Panc1 (cell line): ENCODE results near the gene CLCNKA. TPM values are rescaled to one million over a fixed set of nuclear protein-coding genes. Genes with fewer than 3 reads are reported as not detected.

Source experiments
- ATAC-seq: fragments of 200-7000 bp; cut with Tn5 transposase; 2 replicates; pipeline ENCODE4 v1.9.1; 2020; ENCODE audit warnings: mild to moderate bottlenecking, moderate library complexity
- BruUV-seq: library from RNA; stranded (reverse); fragments of 400-500 nt; replicated peaks from 2 replicates; lab custom pipeline; 2021; lab: Mats Ljungman, UMichigan
- CTCF ChIA-PET: fragments of 300-600 bp; sonication (Branson Sonifier 250); formaldehyde crosslinking; loops from one replicate; lab custom pipeline; 2022; ENCODE audit warnings: antibody characterized with exemption; lab: Charles Lee
- POLR2A ChIA-PET: fragments of 300-600 bp; sonication (Branson Sonifier 250); formaldehyde crosslinking; loops from one replicate; lab custom pipeline; 2022; ENCODE audit warnings: antibody characterized with exemption; lab: Charles Lee
- DNase-seq: peaks from one replicate; pipeline ENCODE4 v3.0.0-alpha.2; 2010; ENCODE audit warnings: low read depth, low spot score
- H3K27ac ChIP-seq: 2 replicates; pipeline ENCODE4 v1.5.1; 2011; ENCODE audit warnings: mild to moderate bottlenecking, low read length, inconsistent platforms
- H3K27me3 ChIP-seq: fragments of 200-500 bp; sonication (Bioruptor generic); 2 replicates; pipeline ENCODE4 v1.6.0; 2014; ENCODE audit warnings: low read length, inconsistent platforms; ENCODE audit not compliant: control insufficient read depth, insufficient read depth
- H3K36me3 ChIP-seq: fragments of 200-500 bp; sonication (Bioruptor generic); 2 replicates; pipeline ENCODE4 v1.5.1; 2014; ENCODE audit warnings: inconsistent platforms, mild to moderate bottlenecking, low read length, moderate library complexity; ENCODE audit not compliant: control insufficient read depth, insufficient read depth
- H3K4me1 ChIP-seq: 2 replicates; pipeline ENCODE4 v1.5.1; 2011; ENCODE audit warnings: inconsistent platforms, mild to moderate bottlenecking, low read length, moderate library complexity; ENCODE audit not compliant: control insufficient read depth, insufficient read depth
- H3K4me3 ChIP-seq, 2 experiments: 2 replicates each; pipeline ENCODE4 v1.5.1; 2011 to 2012; ENCODE audit warnings: low read depth in 2 of 2, low read length in 2 of 2, mild to moderate bottlenecking in 2 of 2, inconsistent platforms in 1 of 2, moderate library complexity in 1 of 2
- H3K9me3 ChIP-seq: fragments of 200-500 bp; sonication (Bioruptor generic); 2 replicates; pipeline ENCODE4 v1.5.1; 2014; ENCODE audit warnings: low read depth, mild to moderate bottlenecking, inconsistent platforms, low read length, moderate library complexity; ENCODE audit not compliant: control insufficient read depth, insufficient read depth
- POLR2AphosphoS5 ChIP-seq: IDR thresholded peaks from 2 replicates; pipeline ENCODE4 v1.6.1; 2012; ENCODE audit warnings: mild to moderate bottlenecking, low read depth, low read length, moderate library complexity
- SIN3A ChIP-seq: IDR thresholded peaks from 2 replicates; pipeline ENCODE4 v1.6.1; 2012; ENCODE audit warnings: low read depth, mild to moderate bottlenecking, low read length, moderate library complexity, borderline replicate concordance; ENCODE audit not compliant: insufficient read depth
- TCF7L2 ChIP-seq: IDR thresholded peaks from 2 replicates; pipeline ENCODE4 v1.6.1; 2011; ENCODE audit warnings: mild to moderate bottlenecking, low read depth, low read length, inconsistent platforms
- in situ Hi-C: cut with HindIII; loops from 2 replicates; pipeline ENCODE4 v1.10.0; 2016; ENCODE audit warnings: low sequenced_read_pairs, low pct_unique_long_range_greater_than_20kb
- intact Hi-C: fragments of 100-400 bp; cut with micrococcal nuclease; formaldehyde crosslinking; loops from one replicate; pipeline ENCODE4 v1.10.0; 2022; ENCODE audit not compliant: unreplicated experiment
- total RNA-seq: library from RNA; stranded (reverse); gene quantifications from one replicate; pipeline ENCODE4 v1.2.1, GENCODE V29; 2021; ENCODE audit not compliant: unreplicated experiment
- TF ChIP-seq, protein P1 (sequence below), 2 experiments: IDR thresholded peaks; 2 replicates each; pipeline ENCODE4 v1.6.1; 2011 to 2012; ENCODE audit warnings: low read depth in 2 of 2, control low read depth in 1 of 2, low read length in 1 of 2, mild to moderate bottlenecking in 1 of 2, moderate library complexity in 1 of 2; ENCODE audit not compliant: insufficient read depth in 1 of 2
- TF ChIP-seq, protein P2 (sequence below): fragments of 450-650 bp; IDR thresholded peaks from 2 replicates; pipeline ENCODE4 v1.5.1; 2017; ENCODE audit warnings: mild to moderate bottlenecking

CLCNKA gene
- total RNA-seq, 1 experiment from 2014 or later: 0.57 TPM

DNA sequence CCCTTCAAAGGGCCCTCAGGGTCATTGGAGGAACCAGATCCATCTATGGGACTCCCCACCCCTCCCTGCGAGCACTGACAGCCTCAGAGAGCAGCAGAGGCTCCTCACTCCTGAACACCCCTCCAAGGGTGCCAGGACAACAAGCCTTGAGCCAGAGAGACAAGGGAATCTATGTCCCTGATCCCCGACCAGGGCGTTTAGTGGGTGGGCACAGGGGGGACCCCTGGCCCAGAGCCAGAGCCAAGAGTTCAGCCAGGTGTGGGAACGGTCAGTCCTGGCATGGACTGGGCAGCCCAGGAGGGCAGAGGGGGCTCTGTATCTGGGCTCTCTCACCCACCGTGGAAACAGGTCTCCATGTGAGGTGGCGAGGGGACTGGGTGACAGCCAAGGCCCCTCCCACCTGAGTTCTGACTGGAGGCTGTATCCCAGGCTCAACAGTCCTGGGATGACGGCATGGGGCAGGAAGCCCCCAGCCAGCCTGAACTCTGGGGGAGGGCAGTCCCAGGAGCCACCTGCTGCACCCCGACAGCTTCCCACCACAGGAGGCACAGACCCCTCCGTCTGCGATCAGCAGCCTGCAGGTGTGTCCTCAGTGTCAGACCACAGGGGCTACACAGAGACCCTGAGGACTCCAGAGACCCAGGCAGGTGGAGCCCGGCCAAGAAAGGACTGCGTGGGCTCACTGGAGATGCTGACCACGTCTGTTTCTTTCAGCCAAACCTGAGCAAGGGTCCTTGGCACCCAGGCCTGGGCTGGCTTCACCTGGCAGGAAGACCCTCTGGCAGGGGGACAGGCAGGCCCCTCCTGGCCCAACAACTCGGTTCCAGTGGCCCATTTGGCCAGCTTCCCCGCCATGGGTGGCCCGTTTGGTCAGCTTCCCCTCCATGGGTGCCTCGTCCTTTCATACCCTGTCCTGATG is 29.0 kb upstream of the CLCNKA start:
- TF ChIP-seq TCF7L2 (no peak), POLR2AphosphoS5 (no peak), SIN3A (no peak)
- TF ChIP-seq, protein P1, sequence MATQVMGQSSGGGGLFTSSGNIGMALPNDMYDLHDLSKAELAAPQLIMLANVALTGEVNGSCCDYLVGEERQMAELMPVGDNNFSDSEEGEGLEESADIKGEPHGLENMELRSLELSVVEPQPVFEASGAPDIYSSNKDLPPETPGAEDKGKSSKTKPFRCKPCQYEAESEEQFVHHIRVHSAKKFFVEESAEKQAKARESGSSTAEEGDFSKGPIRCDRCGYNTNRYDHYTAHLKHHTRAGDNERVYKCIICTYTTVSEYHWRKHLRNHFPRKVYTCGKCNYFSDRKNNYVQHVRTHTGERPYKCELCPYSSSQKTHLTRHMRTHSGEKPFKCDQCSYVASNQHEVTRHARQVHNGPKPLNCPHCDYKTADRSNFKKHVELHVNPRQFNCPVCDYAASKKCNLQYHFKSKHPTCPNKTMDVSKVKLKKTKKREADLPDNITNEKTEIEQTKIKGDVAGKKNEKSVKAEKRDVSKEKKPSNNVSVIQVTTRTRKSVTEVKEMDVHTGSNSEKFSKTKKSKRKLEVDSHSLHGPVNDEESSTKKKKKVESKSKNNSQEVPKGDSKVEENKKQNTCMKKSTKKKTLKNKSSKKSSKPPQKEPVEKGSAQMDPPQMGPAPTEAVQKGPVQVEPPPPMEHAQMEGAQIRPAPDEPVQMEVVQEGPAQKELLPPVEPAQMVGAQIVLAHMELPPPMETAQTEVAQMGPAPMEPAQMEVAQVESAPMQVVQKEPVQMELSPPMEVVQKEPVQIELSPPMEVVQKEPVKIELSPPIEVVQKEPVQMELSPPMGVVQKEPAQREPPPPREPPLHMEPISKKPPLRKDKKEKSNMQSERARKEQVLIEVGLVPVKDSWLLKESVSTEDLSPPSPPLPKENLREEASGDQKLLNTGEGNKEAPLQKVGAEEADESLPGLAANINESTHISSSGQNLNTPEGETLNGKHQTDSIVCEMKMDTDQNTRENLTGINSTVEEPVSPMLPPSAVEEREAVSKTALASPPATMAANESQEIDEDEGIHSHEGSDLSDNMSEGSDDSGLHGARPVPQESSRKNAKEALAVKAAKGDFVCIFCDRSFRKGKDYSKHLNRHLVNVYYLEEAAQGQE (IDR thresholded peaks at IDR 0.05; ENCODE audit: insufficient read depth in 1 of 2, low read depth in 2 of 2, low read length in 1 of 2): no peak
- TF ChIP-seq, protein P2, sequence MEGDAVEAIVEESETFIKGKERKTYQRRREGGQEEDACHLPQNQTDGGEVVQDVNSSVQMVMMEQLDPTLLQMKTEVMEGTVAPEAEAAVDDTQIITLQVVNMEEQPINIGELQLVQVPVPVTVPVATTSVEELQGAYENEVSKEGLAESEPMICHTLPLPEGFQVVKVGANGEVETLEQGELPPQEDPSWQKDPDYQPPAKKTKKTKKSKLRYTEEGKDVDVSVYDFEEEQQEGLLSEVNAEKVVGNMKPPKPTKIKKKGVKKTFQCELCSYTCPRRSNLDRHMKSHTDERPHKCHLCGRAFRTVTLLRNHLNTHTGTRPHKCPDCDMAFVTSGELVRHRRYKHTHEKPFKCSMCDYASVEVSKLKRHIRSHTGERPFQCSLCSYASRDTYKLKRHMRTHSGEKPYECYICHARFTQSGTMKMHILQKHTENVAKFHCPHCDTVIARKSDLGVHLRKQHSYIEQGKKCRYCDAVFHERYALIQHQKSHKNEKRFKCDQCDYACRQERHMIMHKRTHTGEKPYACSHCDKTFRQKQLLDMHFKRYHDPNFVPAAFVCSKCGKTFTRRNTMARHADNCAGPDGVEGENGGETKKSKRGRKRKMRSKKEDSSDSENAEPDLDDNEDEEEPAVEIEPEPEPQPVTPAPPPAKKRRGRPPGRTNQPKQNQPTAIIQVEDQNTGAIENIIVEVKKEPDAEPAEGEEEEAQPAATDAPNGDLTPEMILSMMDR: no peak
- ChIA-PET CTCF (no interaction called here), POLR2A (no interaction called here)
- intact Hi-C loops: loop anchor here (10.0 kb wide), 1 partner anchor 198 kb away; no protein-coding TSS in a partner anchor
- Histone ChIP-seq H3K27me3 (no peaks in the 10 kb centered on the region), H3K4me3 (no peak overlapping the region), H3K4me1 (no peaks in the 10 kb centered on the region), H3K9me3 (no peaks in the 10 kb centered on the region), H3K36me3 (no peaks in the 10 kb centered on the region), H3K27ac (no peak overlapping the region)
- BruUV-seq: no TSS peak
- in situ Hi-C loops: no loop called here
- DNase-seq (no peak), ATAC-seq (no peak)

DNA sequence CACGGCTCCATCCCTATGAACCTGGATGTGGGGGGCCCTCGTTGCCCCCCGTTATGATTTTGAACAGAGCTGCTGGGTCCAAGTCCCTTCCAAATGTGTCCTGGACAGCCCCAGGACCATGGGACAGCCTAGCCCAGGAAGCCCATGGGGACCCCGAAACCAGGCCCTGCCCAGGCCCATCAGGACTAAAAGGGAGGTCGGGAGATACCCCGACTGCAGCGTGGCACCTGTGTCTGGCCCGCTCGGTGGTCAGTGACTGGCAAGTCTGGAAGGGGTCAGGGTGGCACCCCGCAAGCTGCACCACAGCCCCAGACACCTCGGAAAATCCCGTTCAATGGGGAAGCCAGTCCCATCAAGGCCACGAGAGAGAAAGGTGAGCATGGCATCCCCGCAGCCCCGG is 28.2 kb upstream of the CLCNKA start:
- BruUV-seq: no TSS peak
- Histone ChIP-seq H3K27ac (no peak overlapping the region), H3K4me1 (no peaks in the 10 kb centered on the region), H3K9me3 (no peaks in the 10 kb centered on the region), H3K27me3 (no peaks in the 10 kb centered on the region), H3K36me3 (no peaks in the 10 kb centered on the region), H3K4me3 (no peak overlapping the region)
- intact Hi-C loops (loop anchor here (10.0 kb wide), 1 partner anchor 199 kb away; no protein-coding TSS in a partner anchor), in situ Hi-C loops (no loop called here)
- DNase-seq: no peak
- POLR2A ChIA-PET: no interaction called here
- ATAC-seq: no peak
- TF ChIP-seq, protein P1 (IDR thresholded peaks at IDR 0.05; ENCODE audit: insufficient read depth in 1 of 2, low read depth in 2 of 2, low read length in 1 of 2): no peak
- TF ChIP-seq TCF7L2 (no peak), SIN3A (no peak), POLR2AphosphoS5 (no peak)
- TF ChIP-seq, protein P2: no peak
- CTCF ChIA-PET: no interaction called here
